GM23338 (cell line): ENCODE data around the gene IGF2R. TPM values are rescaled to one million over a fixed set of nuclear protein-coding genes. Genes with fewer than 3 reads are reported as not detected.

Experiments
- ATAC-seq: fragments of 200-7000 bp; cut with Tn5 transposase; 3 replicates; pipeline ENCODE4 v1.9.1; 2020
- DNase-seq: peaks from one replicate; pipeline ENCODE4 v3.0.0-alpha.2; 2015; ENCODE audit warnings: low spot score
- H2AFZ ChIP-seq: fragments of 200-600 bp; sonication (generic); 2 replicates; pipeline ENCODE4 v1.8.0; 2016; ENCODE audit warnings: antibody characterized with exemption, mild to moderate bottlenecking, moderate library complexity
- H3F3A ChIP-seq: fragments of 200-600 bp; sonication (generic); replicated peaks from 2 replicates; pipeline ENCODE4 v1.8.0; 2017; ENCODE audit warnings: antibody characterized with exemption, mixed run types, low read depth
- H3K27ac ChIP-seq: fragments of 200-600 bp; sonication (generic); 2 replicates; pipeline ENCODE4 v1.6.1; 2016; ENCODE audit warnings: low read depth
- H3K27me3 ChIP-seq: fragments of 200-600 bp; sonication (generic); 2 replicates; pipeline ENCODE4 v1.8.0; 2016; ENCODE audit warnings: mild to moderate bottlenecking, mixed run types, moderate library complexity; ENCODE audit not compliant: insufficient read depth
- H3K36me3 ChIP-seq: fragments of 200-600 bp; sonication (generic); 2 replicates; pipeline ENCODE4 v1.8.0; 2016; ENCODE audit warnings: mild to moderate bottlenecking; ENCODE audit not compliant: insufficient read depth
- H3K4me1 ChIP-seq: fragments of 200-600 bp; sonication (generic); 2 replicates; pipeline ENCODE4 v1.8.0; 2016; ENCODE audit warnings: mild to moderate bottlenecking, moderate library complexity; ENCODE audit not compliant: insufficient read depth
- H3K4me2 ChIP-seq: fragments of 200-600 bp; sonication (generic); 2 replicates; pipeline ENCODE4 v1.7.1; 2017; ENCODE audit warnings: mixed run types
- H3K4me3 ChIP-seq: fragments of 200-600 bp; sonication (generic); 2 replicates; pipeline ENCODE4 v1.6.1; 2016; ENCODE audit warnings: mixed run types
- H3K79me2 ChIP-seq: fragments of 200-600 bp; sonication (generic); replicated peaks from 2 replicates; pipeline ENCODE4 v1.8.0; 2017; ENCODE audit warnings: mild to moderate bottlenecking; ENCODE audit not compliant: insufficient read depth
- H3K9me2 ChIP-seq: fragments of 200-600 bp; sonication (generic); 2 replicates; pipeline ENCODE4 v1.8.0; 2017; ENCODE audit not compliant: insufficient read depth
- H4K20me1 ChIP-seq: fragments of 200-600 bp; sonication (generic); replicated peaks from 2 replicates; pipeline ENCODE4 v1.8.0; 2017; ENCODE audit warnings: mild to moderate bottlenecking; ENCODE audit not compliant: insufficient read depth
- H3K27ac Mint-ChIP-seq: 2 replicates; pipeline ENCODE4 v1.8.0; 2020; ENCODE audit warnings: inconsistent platforms, mild to moderate bottlenecking, moderate library complexity, mixed read lengths
- H3K27me3 Mint-ChIP-seq: 3 replicates; pipeline ENCODE4 v1.8.0; 2022; ENCODE audit warnings: low read depth, mild to moderate bottlenecking, moderate library complexity, mixed read lengths, inconsistent platforms; ENCODE audit not compliant: insufficient read depth, poor library complexity
- H3K36me3 Mint-ChIP-seq: 3 replicates; pipeline ENCODE4 v1.8.0; 2021; ENCODE audit warnings: low read depth, mild to moderate bottlenecking, inconsistent platforms, moderate library complexity, mixed read lengths
- H3K4me1 Mint-ChIP-seq: 3 replicates; pipeline ENCODE4 v1.8.0; 2020; ENCODE audit warnings: mild to moderate bottlenecking, inconsistent platforms, mixed read lengths
- H3K4me3 Mint-ChIP-seq: 3 replicates; pipeline ENCODE4 v1.8.0; 2021; ENCODE audit warnings: moderate library complexity, mild to moderate bottlenecking, inconsistent platforms, mixed read lengths
- H3K9me3 Mint-ChIP-seq: 3 replicates; pipeline ENCODE4 v1.8.0; 2020; ENCODE audit warnings: moderate library complexity, mild to moderate bottlenecking, inconsistent platforms, mixed read lengths
- CREB1 ChIP-seq: fragments of 250-450 bp; sonication (Bioruptor Pico); IDR thresholded peaks from 2 replicates; pipeline ENCODE4 v1.5.0; 2020; ENCODE audit warnings: low read depth, mild to moderate bottlenecking, moderate library complexity
- EZH2 ChIP-seq: fragments of 200-600 bp; sonication (generic); IDR thresholded peaks from one replicate; pipeline ENCODE4 v1.8.0; 2017; ENCODE audit warnings: antibody characterized with exemption, mild to moderate bottlenecking, low read depth; ENCODE audit not compliant: unreplicated experiment
- EZH2phosphoT487 ChIP-seq: fragments of 200-600 bp; sonication (generic); IDR thresholded peaks from one replicate; pipeline ENCODE4 v1.8.1; 2018; ENCODE audit warnings: antibody characterized with exemption; ENCODE audit not compliant: unreplicated experiment
- NANOG ChIP-seq: IDR thresholded peaks from 2 replicates; pipeline ENCODE4 v1.6.1; 2016; ENCODE audit warnings: antibody characterized with exemption, borderline replicate concordance
- POLR2AphosphoS5 ChIP-seq: IDR thresholded peaks from 2 replicates; pipeline ENCODE4 v1.6.1; 2016; ENCODE audit warnings: antibody characterized with exemption, low read depth
- REST ChIP-seq: IDR thresholded peaks from one replicate; pipeline ENCODE4 v1.6.1; 2018; ENCODE audit warnings: antibody characterized with exemption; ENCODE audit not compliant: unreplicated experiment
- STAT1 ChIP-seq: IDR thresholded peaks from one replicate; pipeline ENCODE4 v1.6.1; 2016; ENCODE audit warnings: antibody characterized with exemption; ENCODE audit not compliant: unreplicated experiment
- ZNF114 ChIP-seq: fragments of 250-450 bp; sonication (Bioruptor Pico); IDR thresholded peaks from 2 replicates; pipeline ENCODE4 v1.5.0; 2020; ENCODE audit warnings: mild to moderate bottlenecking, moderate library complexity
- polyA plus RNA-seq: library from polyadenylated mRNA; unstranded; fragments of >200 nt; fragmentation: Nextera tagmentation; extraction: Ambion mirVana; gene quantifications from 2 replicates; pipeline ENCODE4 v1.2.1, GENCODE V29; 2016
- total RNA-seq: library from RNA; depleted of rRNA; stranded (reverse); fragments of >200 nt; shearing (Covaris generic); gene quantifications from 2 replicates; pipeline ENCODE4 v1.2.3, GENCODE V29; 2014
- TF ChIP-seq, protein P1 (sequence below), 2 experiments: fragments of 200-600 bp in 1 of 2; sonication (generic) in 1 of 2; conservative IDR thresholded peaks; 2 replicates each; pipeline versions ENCODE4 v1.5.1 to v1.6.1; 2016 to 2017; ENCODE audit warnings: antibody characterized with exemption in 2 of 2, low read depth in 2 of 2, mild to moderate bottlenecking in 2 of 2, moderate library complexity in 1 of 2
- TF ChIP-seq, protein P2 (sequence below): IDR thresholded peaks from 2 replicates; pipeline ENCODE4 v1.6.1; 2016; ENCODE audit warnings: antibody characterized with exemption

The IGF2R gene
- total and polyA plus RNA-seq, 2 experiments from 2014 or later, result 12.5 to 76.4 TPM

DNA sequence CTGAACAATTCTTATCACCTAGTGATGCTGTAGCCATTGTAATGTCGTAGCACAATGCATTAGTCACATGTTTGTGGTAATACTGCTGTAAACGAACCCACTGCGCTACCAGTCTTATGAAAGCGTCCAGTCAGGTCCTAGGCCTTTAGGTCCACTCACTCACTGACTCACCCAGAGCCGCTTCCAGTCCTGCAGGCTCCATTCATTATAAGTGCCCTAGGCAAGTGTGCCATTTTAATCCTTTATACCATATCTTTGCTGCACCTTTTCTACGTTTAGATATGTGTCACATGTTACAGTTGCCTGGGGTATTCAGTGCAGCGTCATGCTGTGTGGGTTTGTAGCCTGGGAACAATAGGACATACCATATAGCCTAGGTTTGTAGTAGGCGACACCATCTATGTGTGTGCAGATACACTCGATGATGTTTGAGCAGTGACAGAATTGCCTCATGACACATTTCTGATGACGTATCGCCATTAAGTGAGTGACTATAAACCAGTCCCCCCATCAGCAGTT is 15.4 kb downstream of the IGF2R start:
- Histone ChIP-seq H3K27ac (no peak overlapping the region), H3K4me3 (no peak overlapping the region), H2AFZ (no peak overlapping the region), H3K4me1 (peaks cover 31% of the 10 kb centered on the region), H3K4me2 (no peak overlapping the region), H3K36me3 (no peaks in the 10 kb centered on the region), H3F3A (no peaks in the 10 kb centered on the region), H4K20me1 (peaks cover 52% of the 10 kb centered on the region), H3K79me2 (peaks cover 100% of the 10 kb centered on the region), H3K9me2 (no peaks in the 10 kb centered on the region), H3K27me3 (no peaks in the 10 kb centered on the region)
- no peak overlapping the region for H3K27ac Mint-ChIP-seq
- H3K27me3 Mint-ChIP-seq, result peaks cover 4% of the 10 kb centered on the region
- H3K4me1 Mint-ChIP-seq, result peaks cover 49% of the 10 kb centered on the region
- H3K4me3 Mint-ChIP-seq, result no peak overlapping the region
- no peaks in the 10 kb centered on the region for H3K9me3 Mint-ChIP-seq
- ATAC-seq (no peak), DNase-seq (no peak)
- H3K36me3 Mint-ChIP-seq, result no peaks in the 10 kb centered on the region
- no peak for TF ChIP-seq CREB1 (CRISPR knock-in tag)
- TF ChIP-seq STAT1, result no peak
- no peak for TF ChIP-seq EZH2phosphoT487
- TF ChIP-seq POLR2AphosphoS5, result no peak

DNA sequence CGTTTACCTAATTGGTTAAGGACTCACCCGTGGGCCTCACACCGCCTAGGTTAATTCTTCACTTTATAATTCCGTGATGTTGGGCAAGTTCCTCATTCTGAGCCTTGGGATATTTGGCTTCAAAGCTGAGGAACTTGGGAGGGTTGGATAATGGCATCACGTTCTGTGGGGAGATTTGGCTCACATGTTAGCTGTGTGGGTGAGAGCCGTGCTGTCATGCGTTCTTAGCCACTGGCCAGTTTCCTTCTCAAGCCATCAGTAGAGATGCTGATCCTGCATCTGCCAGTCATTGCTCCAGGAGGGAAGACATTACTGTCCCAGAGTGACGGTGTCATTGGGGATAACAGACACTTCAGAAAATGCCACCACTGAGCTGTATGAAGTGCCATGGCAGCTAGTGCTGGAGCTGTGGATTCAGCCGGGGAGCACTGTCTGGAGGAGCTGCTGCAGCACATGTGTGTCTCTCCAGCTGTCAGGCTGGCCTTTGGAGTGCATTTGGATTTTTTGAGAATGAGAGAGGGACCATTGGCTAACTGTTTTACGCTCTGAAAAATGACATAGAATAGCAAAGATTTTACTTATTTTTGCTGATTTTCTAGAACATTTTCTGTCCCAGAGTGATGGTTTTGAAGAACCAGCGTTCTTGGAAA is 16.5 kb downstream of the IGF2R start:
- no peak overlapping the region for H3K4me3 Mint-ChIP-seq
- H3F3A ChIP-seq, result no peaks in the 10 kb centered on the region
- peaks cover 53% of the 10 kb centered on the region for H4K20me1 ChIP-seq
- H3K27ac Mint-ChIP-seq, result no peak overlapping the region
- H3K27me3 Mint-ChIP-seq, result no peaks in the 10 kb centered on the region
- H3K27ac ChIP-seq, result no peak overlapping the region
- no peaks in the 10 kb centered on the region for H3K9me2 ChIP-seq
- peaks cover 100% of the 10 kb centered on the region for H3K79me2 ChIP-seq
- H3K4me1 ChIP-seq, result peaks cover 23% of the 10 kb centered on the region
- no peak overlapping the region for H3K4me3 ChIP-seq
- ATAC-seq (no peak), DNase-seq (no peak)
- H3K27me3 ChIP-seq, result no peaks in the 10 kb centered on the region
- no peaks in the 10 kb centered on the region for H3K9me3 Mint-ChIP-seq
- TF ChIP-seq STAT1, result no peak
- no peak for TF ChIP-seq REST
- TF ChIP-seq, protein P1, sequence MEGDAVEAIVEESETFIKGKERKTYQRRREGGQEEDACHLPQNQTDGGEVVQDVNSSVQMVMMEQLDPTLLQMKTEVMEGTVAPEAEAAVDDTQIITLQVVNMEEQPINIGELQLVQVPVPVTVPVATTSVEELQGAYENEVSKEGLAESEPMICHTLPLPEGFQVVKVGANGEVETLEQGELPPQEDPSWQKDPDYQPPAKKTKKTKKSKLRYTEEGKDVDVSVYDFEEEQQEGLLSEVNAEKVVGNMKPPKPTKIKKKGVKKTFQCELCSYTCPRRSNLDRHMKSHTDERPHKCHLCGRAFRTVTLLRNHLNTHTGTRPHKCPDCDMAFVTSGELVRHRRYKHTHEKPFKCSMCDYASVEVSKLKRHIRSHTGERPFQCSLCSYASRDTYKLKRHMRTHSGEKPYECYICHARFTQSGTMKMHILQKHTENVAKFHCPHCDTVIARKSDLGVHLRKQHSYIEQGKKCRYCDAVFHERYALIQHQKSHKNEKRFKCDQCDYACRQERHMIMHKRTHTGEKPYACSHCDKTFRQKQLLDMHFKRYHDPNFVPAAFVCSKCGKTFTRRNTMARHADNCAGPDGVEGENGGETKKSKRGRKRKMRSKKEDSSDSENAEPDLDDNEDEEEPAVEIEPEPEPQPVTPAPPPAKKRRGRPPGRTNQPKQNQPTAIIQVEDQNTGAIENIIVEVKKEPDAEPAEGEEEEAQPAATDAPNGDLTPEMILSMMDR (conservative IDR thresholded peaks at IDR 0.05; ENCODE audit: low read depth in 2 of 2), result no peak
- no peak for TF ChIP-seq EZH2
- TF ChIP-seq EZH2phosphoT487, result no peak
- TF ChIP-seq, protein P2, sequence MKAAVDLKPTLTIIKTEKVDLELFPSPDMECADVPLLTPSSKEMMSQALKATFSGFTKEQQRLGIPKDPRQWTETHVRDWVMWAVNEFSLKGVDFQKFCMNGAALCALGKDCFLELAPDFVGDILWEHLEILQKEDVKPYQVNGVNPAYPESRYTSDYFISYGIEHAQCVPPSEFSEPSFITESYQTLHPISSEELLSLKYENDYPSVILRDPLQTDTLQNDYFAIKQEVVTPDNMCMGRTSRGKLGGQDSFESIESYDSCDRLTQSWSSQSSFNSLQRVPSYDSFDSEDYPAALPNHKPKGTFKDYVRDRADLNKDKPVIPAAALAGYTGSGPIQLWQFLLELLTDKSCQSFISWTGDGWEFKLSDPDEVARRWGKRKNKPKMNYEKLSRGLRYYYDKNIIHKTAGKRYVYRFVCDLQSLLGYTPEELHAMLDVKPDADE, result no peak
- no peak for TF ChIP-seq POLR2AphosphoS5
- TF ChIP-seq ZNF114 (CRISPR knock-in tag), result no peak
- TF ChIP-seq NANOG, result no peak
- no peak overlapping the region for H3K4me2 ChIP-seq
- H2AFZ ChIP-seq, result no peak overlapping the region
- H3K4me1 Mint-ChIP-seq, result peaks cover 44% of the 10 kb centered on the region
- H3K36me3 Mint-ChIP-seq, result no peaks in the 10 kb centered on the region
- no peaks in the 10 kb centered on the region for H3K36me3 ChIP-seq
